Stimulated activated CD8-positive, alpha-beta memory T cell treated with anti-CD3 and anti-CD28 coated beads, Interleukin-15, amount 100 ng/mL, for 4 hours (primary cell): Measurements from ENCODE around the gene REEP3.

Experiments used
- DNase-seq, 2 donors: peaks; one replicate each; pipeline ENCODE4 v3.0.0-alpha.2; 2020; ENCODE audit warnings: low read depth in 2 of 2

The REEP3 gene

GRCh38 chr10:63665670-63666134 lies 144.5 kb downstream of the REEP3 start:
- no peak for DNase-seq

- no peak for DNase-seq
Observed at GRCh38 chr10:63666836-63667383, 145.7 kb downstream of the REEP3 start.

GRCh38 chr10:63667596-63668480 lies 146.6 kb downstream of the REEP3 start:
- no peak for DNase-seq

GRCh38 chr10:63670291-63670898 lies 149.2 kb downstream of the REEP3 start:
- DNase-seq = no peak

GRCh38 chr10:63671317-63671937 lies 150.2 kb downstream of the REEP3 start:
- no peak for DNase-seq

GRCh38 chr10:63672491-63672890 lies 151.3 kb downstream of the REEP3 start:
- DNase-seq = no peak

GRCh38 chr10:63673246-63673645 lies 152.0 kb downstream of the REEP3 start:
- DNase-seq = no peak

- no peak for DNase-seq
Observed at GRCh38 chr10:63673846-63674245, 152.6 kb downstream of the REEP3 start.
